LNCaP clone FGC (cell line): Measurements from ENCODE around the gene SDR39U1.

Experiments used
- DNase-seq: peaks from one replicate; pipeline ENCODE4 v3.0.0-alpha.2; 2011; ENCODE audit warnings: low read depth
- H3K4me3 ChIP-seq: 2 replicates; pipeline ENCODE4 v1.5.1; 2011; ENCODE audit warnings: mild to moderate bottlenecking, low read depth, low read length, control low read depth
- TF ChIP-seq, protein P1 (sequence below): IDR thresholded peaks from 2 replicates; pipeline ENCODE4 v1.5.1; 2012; ENCODE audit warnings: mild to moderate bottlenecking; ENCODE audit not compliant: control insufficient read depth, insufficient read depth; ENCODE audit errors: extremely low read depth

Gene SDR39U1

GRCh38 chr14:24431569-24432258 is 10.9 kb downstream of the SDR39U1 start:
- H3K4me3 ChIP-seq = no peak overlapping the region
- peak; percentile 77 for DNase-seq
- TF ChIP-seq, protein P1, sequence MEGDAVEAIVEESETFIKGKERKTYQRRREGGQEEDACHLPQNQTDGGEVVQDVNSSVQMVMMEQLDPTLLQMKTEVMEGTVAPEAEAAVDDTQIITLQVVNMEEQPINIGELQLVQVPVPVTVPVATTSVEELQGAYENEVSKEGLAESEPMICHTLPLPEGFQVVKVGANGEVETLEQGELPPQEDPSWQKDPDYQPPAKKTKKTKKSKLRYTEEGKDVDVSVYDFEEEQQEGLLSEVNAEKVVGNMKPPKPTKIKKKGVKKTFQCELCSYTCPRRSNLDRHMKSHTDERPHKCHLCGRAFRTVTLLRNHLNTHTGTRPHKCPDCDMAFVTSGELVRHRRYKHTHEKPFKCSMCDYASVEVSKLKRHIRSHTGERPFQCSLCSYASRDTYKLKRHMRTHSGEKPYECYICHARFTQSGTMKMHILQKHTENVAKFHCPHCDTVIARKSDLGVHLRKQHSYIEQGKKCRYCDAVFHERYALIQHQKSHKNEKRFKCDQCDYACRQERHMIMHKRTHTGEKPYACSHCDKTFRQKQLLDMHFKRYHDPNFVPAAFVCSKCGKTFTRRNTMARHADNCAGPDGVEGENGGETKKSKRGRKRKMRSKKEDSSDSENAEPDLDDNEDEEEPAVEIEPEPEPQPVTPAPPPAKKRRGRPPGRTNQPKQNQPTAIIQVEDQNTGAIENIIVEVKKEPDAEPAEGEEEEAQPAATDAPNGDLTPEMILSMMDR = peak; percentile 96

DNA sequence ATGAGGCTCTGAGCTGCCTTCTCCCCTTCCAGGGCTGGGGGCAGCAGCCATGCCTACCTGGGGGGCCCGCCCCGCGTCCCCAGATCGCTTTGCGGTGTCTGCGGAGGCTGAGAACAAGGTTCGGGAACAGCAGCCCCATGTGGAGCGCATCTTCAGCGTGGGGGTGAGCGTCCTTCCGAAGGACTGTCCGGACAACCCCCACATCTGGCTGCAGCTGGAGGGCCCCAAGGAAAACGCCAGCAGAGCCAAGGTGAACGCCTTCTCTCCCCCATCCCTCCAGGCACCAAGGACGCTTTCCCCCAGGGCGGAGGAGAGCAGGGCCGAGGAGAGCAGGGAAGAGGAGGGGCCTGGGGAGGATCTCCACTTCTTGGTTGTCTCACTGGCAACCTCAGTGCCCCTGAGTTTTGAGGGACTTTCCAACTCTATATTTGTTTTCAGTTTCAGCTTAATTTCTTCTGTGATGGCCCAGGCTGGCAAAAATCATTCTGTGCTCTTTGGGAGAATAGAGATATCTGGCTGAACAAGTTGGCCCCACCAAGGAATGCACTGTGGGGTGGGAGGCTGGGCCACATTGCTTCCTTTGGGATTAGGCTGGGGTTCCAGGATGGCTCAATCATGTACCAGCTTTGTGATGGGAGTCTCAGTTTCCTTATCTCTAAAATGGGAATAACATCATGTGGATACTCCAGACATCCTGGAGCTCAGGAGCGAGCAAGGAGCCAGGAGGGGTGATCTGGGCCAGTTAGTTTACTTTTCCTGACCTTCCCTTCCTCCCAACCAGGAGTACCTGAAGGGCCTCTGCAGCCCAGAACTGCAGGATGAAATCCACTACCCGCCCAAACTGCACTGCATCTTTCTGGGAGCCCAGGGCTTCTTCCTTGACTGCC is 11.7 kb downstream of the SDR39U1 start:
- TF ChIP-seq, protein P1 = no peak
- DNase-seq = no peak
- peak overlapping the region; percentile 82 for H3K4me3 ChIP-seq

DNA sequence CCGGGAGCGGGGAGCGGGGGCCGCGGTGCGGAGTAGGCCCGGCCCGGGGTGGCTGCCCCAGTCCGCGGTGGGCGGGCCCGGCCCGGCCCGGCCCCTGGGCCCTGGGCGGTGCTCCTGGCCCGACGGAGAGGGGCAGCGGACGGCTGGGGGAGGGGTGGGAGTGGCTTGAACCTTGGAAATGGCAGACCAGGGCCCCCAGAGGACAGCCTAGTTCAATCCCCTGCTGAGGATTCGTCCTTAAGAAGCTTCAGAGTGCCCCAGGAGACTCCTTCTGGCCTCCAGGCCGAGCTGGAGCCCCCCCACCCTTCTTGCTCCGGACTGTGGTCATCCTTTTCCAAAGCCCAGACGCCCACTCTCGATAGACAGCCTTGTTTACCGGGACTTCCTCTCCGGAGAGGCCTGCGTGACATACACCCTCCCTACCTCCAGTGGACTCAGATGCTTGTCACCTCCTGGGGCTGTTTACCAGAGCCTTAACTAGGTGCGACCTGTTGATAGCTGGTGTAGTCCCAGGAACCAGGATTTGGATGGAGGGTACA is 12.4 kb downstream of the SDR39U1 start:
- DNase-seq = no peak
- H3K4me3 ChIP-seq = peak overlapping the region; percentile 82
- TF ChIP-seq, protein P1 = no peak

DNA sequence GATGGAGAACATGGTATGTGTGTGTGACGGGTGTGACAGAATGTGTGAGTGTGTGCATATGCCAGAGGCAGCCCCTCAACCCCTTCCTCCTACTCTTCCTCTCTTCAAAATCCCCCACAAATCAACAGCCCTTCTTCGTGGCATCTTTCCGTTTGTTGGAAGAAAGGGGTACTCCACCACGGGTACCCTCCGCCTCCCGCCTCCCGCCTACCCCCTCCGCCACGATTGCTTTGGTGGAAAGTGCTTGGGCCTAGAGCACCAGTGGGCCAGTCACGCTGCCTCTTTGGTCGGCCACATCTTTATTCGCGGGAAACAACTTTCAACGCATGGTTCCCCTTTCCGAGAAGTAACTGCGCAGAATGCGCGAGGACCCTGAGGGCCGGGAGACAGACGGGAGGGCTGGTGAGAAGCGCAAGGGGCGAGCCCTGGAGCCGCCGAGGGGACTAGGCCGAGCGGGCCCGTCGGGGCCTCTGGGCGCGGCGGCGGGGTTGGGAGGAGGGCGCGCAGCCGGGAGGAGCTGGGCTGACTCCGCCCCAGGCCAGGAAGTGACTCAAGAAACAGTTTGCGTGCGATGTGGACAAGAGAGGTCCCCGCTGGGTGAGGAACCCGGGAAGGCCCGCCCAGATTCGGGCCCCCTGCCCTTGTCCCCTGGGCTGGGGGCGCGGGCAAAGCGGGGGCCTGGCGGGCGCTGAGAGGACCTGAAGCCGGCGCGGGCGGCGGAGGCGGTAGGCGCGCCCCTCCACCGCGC is 13.0 kb downstream of the SDR39U1 start, which contains the start of the genes CBLN3 and KHNYN:
Gene CBLN3 (minus strand): TSS at position 274 of the 748 bp plus-strand sequence. CDS start 614 bp downstream, outside the sequence.
Gene KHNYN (plus strand): TSS at position 560 of the 748 bp plus-strand sequence. CDS start 777 bp downstream, outside the sequence.
- DNase-seq = no peak
- peak within 1 kb of the TSS; percentile 82 for H3K4me3 ChIP-seq
- TF ChIP-seq, protein P1 = no peak

GRCh38 chr14:24428628-24429394 is 13.8 kb downstream of the SDR39U1 start:
- H3K4me3 ChIP-seq = peak overlapping the region; percentile 82
- TF ChIP-seq, protein P1 = no peak
- DNase-seq = no peak
